Measurements from ENCODE around the gene TCHHL1.

DNA sequence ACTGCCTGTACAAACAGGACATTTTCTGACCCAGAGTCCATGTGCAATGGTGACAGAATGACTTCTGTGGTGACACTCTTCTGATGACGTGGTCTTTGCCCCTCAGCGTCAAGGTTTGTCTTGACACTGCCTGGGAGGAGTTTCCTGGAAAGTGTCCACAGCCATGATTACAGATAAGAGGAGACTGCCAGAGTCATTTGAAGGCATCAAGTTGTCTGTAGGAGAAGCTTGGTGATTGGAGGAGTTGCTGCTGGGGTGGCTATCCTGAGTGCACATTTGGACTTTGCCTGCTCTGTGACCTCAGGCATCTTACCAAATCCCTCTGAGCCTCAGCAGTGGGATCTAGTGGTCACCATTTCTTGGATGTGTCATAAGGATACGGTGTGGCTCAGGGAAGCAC, 17.7 kb downstream of the TCHHL1 start:
- TF ChIP-seq, protein P1, sequence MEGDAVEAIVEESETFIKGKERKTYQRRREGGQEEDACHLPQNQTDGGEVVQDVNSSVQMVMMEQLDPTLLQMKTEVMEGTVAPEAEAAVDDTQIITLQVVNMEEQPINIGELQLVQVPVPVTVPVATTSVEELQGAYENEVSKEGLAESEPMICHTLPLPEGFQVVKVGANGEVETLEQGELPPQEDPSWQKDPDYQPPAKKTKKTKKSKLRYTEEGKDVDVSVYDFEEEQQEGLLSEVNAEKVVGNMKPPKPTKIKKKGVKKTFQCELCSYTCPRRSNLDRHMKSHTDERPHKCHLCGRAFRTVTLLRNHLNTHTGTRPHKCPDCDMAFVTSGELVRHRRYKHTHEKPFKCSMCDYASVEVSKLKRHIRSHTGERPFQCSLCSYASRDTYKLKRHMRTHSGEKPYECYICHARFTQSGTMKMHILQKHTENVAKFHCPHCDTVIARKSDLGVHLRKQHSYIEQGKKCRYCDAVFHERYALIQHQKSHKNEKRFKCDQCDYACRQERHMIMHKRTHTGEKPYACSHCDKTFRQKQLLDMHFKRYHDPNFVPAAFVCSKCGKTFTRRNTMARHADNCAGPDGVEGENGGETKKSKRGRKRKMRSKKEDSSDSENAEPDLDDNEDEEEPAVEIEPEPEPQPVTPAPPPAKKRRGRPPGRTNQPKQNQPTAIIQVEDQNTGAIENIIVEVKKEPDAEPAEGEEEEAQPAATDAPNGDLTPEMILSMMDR (IDR thresholded peaks at IDR 0.05), result no peak
- no peak for TF ChIP-seq POLR2A (IDR thresholded peaks at IDR 0.05)

Data from lower leg skin (tissue), 3 donors.